ENCODE data around the gene LDAH.

DNA sequence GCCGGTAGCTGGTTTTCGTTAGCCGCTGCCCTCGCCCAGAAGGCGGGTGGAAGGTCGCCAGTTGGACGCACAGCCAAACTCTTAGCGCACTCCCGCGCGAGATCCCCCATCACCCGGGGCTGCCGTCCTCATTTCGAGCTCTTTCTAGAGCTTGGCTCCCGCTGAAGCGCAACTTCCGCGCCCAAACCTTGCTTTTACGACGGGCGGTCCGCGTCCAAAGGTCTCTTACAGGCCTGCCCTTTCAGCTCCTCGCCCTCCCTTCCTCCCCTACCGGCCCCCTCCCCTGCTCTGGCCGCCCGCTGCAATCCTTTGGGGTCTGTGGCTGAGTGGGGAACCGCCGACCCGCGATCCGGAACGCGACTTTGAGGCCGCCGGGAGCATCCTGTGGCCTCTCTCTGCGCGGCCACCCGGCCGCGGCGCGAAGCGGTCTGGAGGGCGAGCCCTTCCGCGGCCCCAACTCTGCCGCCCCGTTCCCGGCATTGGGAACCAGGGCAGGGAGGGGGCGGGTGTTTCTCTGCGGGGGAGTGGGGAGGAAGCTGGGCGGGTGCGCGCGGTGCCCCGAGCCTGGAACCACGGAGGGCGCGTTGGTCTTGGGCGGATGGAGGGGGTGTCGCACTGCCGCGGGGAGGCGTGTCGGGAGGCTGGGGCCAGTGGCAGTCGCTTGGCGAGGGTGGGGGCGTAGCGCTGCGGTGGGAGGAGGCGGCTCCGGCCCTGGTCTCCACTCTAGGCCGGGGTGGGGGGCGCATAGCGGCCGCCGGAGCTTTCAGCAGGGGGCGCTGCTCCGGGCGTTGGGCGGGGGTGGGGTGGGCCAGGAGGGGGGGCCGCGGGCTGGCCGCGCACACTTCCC lies 156.4 kb downstream of the LDAH start, which contains the start of gene GDF7:
- no peak for TF ChIP-seq NFRKB (IDR thresholded peaks at IDR 0.05)
- no peak for TF ChIP-seq LEF1 (IDR thresholded peaks at IDR 0.05; ENCODE audit: borderline replicate concordance)
- no peak for TF ChIP-seq FOXK2 (IDR thresholded peaks at IDR 0.05)
- no peak for TF ChIP-seq SP1 (IDR thresholded peaks at IDR 0.05)
- no peak for TF ChIP-seq ZNF384 (IDR thresholded peaks at IDR 0.05)
- TF ChIP-seq FOXA1 (IDR thresholded peaks at IDR 0.05): no peak
- TF ChIP-seq, protein P1, sequence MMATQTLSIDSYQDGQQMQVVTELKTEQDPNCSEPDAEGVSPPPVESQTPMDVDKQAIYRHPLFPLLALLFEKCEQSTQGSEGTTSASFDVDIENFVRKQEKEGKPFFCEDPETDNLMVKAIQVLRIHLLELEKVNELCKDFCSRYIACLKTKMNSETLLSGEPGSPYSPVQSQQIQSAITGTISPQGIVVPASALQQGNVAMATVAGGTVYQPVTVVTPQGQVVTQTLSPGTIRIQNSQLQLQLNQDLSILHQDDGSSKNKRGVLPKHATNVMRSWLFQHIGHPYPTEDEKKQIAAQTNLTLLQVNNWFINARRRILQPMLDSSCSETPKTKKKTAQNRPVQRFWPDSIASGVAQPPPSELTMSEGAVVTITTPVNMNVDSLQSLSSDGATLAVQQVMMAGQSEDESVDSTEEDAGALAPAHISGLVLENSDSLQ (IDR thresholded peaks at IDR 0.05): no peak
- TF ChIP-seq SUZ12 (IDR thresholded peaks at IDR 0.05): no peak
- TF ChIP-seq TARDBP (IDR thresholded peaks at IDR 0.05): no peak
- no peak for TF ChIP-seq HDGF (IDR thresholded peaks at IDR 0.05; ENCODE audit: borderline replicate concordance)
- TF ChIP-seq BHLHE40 (IDR thresholded peaks at IDR 0.05; ENCODE audit: borderline replicate concordance): no peak
- TF ChIP-seq ARNT (IDR thresholded peaks at IDR 0.05): no peak
- TF ChIP-seq FOXM1 (IDR thresholded peaks at IDR 0.05; ENCODE audit: borderline replicate concordance): no peak
- no peak for TF ChIP-seq ELF4 (IDR thresholded peaks at IDR 0.05)

Measured in HEK293T (cell line).